ENCODE results near the gene GALNT17.

GRCh38 chr7:71308096-71308495, 176.2 kb downstream of the GALNT17 start:
- TF ChIP-seq, protein P1, sequence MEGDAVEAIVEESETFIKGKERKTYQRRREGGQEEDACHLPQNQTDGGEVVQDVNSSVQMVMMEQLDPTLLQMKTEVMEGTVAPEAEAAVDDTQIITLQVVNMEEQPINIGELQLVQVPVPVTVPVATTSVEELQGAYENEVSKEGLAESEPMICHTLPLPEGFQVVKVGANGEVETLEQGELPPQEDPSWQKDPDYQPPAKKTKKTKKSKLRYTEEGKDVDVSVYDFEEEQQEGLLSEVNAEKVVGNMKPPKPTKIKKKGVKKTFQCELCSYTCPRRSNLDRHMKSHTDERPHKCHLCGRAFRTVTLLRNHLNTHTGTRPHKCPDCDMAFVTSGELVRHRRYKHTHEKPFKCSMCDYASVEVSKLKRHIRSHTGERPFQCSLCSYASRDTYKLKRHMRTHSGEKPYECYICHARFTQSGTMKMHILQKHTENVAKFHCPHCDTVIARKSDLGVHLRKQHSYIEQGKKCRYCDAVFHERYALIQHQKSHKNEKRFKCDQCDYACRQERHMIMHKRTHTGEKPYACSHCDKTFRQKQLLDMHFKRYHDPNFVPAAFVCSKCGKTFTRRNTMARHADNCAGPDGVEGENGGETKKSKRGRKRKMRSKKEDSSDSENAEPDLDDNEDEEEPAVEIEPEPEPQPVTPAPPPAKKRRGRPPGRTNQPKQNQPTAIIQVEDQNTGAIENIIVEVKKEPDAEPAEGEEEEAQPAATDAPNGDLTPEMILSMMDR (IDR thresholded peaks at IDR 0.05) = no peak
- TF ChIP-seq EP300 (IDR thresholded peaks at IDR 0.05) = no peak

All from upper lobe of left lung (tissue), 4 donors.